GM19452 (cell line): ENCODE measurements around the gene HECTD2.

ENCODE experiments used
- ATAC-seq: cut with Tn5 transposase; IDR thresholded peaks from one replicate; pipeline ENCODE4 v1.9.1; 2021; ENCODE audit not compliant: unreplicated experiment

The HECTD2 gene

GRCh38 chr10:91562839-91563581, 152.9 kb downstream of the HECTD2 start:
- ATAC-seq = no peak

GRCh38 chr10:91564026-91564425, 153.9 kb downstream of the HECTD2 start:
- no peak for ATAC-seq
